Subcutaneous adipose tissue (tissue), 4 donors: ENCODE data around the gene CHERP. TPM values are rescaled to one million over a fixed set of nuclear protein-coding genes. Genes with fewer than 3 reads are reported as not detected.

ENCODE experiments used
- total RNA-seq, 4 donors: library from RNA; depleted of rRNA; stranded (reverse); fragments of >200 nt; gene quantifications; one replicate each; pipeline ENCODE4 v1.1.0, GENCODE V29; 2016
- TF ChIP-seq, protein P1 (sequence below): fragments of 450-650 bp; IDR thresholded peaks from one replicate; pipeline ENCODE4 v1.5.1; 2016; ENCODE audit warnings: low read depth, mild to moderate bottlenecking, control low read depth, antibody characterized with exemption, moderate library complexity

The CHERP gene
- total RNA-seq, 4 donors from 2014 or later, result 6.4 to 12.2 (median 10.5) TPM

DNA sequence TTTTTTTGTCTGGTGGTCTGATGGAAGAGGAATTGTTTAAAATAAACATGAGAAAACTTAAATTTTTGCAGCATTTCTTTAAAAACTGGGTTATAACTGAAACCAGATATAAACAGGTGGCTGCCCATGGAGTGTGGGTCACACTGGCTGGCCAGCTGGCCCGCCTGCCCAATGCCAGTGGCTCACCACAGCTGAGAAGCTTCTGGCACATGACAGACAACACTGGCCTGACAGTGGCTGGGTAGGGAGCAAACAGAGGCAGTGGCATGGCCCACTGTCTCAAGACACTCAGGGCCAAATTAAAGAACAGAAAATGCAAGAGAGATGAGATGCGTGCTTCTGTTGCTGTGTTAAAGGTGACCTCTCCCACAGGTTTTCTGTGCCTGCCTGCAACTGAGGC is 33.0 kb upstream of the CHERP start:
- TF ChIP-seq, protein P1, sequence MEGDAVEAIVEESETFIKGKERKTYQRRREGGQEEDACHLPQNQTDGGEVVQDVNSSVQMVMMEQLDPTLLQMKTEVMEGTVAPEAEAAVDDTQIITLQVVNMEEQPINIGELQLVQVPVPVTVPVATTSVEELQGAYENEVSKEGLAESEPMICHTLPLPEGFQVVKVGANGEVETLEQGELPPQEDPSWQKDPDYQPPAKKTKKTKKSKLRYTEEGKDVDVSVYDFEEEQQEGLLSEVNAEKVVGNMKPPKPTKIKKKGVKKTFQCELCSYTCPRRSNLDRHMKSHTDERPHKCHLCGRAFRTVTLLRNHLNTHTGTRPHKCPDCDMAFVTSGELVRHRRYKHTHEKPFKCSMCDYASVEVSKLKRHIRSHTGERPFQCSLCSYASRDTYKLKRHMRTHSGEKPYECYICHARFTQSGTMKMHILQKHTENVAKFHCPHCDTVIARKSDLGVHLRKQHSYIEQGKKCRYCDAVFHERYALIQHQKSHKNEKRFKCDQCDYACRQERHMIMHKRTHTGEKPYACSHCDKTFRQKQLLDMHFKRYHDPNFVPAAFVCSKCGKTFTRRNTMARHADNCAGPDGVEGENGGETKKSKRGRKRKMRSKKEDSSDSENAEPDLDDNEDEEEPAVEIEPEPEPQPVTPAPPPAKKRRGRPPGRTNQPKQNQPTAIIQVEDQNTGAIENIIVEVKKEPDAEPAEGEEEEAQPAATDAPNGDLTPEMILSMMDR, result no peak

DNA sequence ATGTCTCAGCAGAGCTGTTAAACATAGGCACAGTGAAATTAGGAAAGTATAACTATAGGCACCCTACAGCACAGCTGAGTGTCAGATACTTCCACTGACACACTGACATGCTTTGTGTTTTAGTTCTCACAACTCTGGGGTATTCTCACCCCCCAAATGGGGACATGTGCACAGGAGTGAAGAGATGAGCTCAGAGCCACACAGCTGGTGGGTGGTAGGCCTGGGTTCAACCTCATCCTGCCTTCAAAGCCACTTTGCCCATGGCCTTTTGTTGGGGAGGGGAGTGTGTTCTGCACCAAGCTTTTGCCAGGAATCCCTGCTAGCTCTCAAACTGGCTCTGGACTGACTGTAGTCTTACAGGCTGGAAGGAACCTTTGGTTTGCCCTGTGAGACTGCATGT is 31.7 kb upstream of the CHERP start:
- TF ChIP-seq, protein P1, result no peak

DNA sequence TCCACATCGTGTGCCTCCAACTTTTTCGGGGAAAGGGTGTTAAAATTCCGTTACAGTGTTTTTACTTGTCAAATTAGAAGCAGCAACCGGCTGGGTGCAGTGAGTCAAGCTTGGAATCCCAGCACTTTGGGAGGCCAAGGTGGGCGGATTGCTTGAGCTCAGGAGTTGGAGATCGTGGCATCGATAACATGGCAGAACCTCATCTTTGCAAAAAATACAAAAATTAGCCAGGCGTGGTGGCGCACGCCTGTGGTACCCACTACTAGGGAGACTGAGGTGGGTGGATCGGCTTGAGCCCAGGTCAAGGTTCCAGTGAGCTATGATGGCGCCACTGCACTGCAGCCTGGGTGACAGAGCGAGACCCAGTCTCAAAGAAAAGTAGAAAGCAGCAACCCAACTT is 31.1 kb upstream of the CHERP start:
- TF ChIP-seq, protein P1, result no peak

DNA sequence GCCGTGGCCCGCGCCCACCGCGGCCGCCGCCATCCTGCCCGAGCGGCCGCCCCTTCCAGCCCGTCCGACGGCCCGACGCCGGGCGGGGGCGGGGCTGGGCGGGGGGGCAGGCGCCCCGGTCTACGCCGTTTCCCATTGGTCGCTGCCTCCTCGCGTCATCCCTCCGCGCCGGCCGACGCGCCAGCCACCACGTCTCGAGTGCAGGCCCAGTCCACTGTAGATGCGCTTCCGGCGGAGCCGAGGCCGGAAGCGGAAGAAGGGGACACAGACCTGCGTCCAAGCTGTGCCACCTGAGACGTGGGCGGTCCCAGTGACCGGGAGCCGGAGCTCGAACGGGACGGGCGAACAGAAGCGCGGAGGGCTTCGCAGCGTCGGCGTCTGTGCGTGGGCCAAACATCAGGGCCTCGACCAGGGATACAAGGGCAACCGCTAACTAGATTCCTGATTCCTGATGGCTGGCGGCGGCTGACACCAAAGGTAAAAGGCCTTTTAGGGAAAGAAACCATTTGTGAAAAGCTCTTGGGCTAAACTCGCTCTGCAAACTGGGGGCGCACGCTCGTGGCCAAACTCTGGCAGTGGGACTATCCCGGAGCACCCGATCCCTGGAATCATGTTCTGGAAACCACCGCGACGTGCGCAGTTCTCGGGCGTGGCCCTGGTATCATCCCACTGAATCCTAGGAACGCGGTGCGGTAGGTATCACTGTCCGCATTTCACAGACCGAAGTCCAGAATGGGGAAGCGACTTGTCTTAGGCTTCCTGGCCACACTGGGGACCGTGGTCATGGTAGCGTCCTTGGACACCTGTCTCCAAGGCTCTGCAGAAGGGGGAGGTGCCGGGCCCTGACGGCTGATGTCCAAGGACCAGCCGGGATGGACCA is 30.3 kb upstream of the CHERP start, which contains the start of gene SLC35E1:
Gene SLC35E1 (minus strand): TSS at position 84 of the 880 bp plus-strand sequence. CDS start 51 bp downstream, at position 33.
- TF ChIP-seq, protein P1, result no peak

DNA sequence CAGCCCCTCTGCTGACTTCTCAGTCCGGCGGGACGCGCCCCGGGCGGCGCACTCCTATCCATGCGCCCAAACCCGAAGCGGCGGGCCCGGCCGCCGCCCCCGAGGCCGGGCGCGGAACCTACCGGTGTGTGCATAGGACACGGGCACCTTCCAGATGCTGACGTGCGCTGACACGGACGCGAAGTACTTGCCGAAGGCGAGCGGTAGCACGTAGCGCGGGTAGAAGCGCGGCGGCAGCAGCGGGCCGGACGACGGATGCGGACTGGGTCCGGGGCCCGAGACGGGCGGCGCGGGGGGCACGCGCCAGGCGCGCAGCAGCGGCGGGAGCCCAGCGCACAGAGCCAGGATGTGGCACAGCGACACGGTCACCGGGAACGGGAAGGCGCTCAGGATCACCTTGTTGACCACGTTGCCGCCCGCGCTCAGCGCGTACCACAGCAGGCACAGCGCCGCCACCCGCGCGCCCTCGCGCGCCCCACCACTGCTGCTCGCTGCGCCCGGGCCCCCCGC is 29.6 kb upstream of the CHERP start:
- TF ChIP-seq, protein P1, result no peak

DNA sequence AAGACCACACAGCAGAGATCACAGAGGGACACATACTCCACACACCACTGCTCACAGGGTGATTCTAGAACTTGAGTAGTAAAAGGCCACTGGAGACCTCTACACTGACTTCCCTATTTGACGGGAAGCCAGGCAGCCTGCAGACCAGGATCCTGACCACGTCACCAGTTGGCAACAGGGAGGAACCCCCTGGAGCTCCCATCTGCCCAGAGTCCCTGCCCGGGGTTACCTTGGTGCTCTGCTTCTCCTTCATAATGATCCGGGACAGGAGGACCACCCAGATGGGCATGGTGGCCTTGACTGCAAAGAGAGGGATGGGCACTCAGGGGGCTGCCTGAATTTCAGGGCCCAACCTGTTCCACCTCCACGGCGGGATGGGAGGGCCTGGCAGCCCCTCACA is 29.0 kb upstream of the CHERP start:
- TF ChIP-seq, protein P1, result no peak

DNA sequence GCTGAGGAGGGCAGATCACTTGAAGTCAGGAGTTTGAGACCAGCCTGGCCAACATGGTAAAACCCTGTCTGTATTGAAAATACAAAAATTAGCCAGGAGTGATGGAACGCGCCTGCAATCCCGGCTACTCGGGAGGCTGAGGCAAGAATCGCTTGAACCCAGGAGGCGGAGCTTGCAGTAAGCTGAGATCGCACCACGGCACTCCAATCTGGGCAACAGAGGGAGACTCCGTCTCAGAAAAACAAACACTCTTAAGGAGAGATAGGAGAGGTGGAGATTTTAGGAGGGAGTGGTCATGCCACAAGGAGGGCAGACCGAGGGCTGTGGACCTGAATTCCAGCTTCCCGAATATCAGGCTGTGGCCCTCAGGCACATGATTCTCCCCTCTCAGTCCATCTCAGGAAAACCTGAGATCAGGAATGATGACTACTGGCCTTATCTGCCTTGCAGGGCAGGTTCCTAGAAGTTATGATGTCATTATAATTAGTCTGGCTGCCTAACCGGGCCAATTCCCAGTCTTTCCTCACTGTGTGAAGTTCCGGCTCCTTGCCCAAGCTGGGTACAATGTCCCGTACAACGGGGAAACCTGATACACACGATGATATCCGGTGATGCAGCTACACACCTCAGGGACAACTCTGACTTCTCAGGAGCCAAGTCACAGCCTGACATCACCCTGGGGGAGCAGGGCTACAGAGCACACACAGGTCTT is 27.5 kb upstream of the CHERP start:
- TF ChIP-seq, protein P1, result no peak
